NB4 (cell line): ENCODE data around the gene SERINC2.

ENCODE experiments used
- CTCF ChIP-seq: IDR thresholded peaks from one replicate; pipeline ENCODE4 v1.5.1; 2012; ENCODE audit warnings: low read depth, low read length
- MAX ChIP-seq: IDR thresholded peaks from 2 replicates; pipeline ENCODE4 v1.6.1; 2011; ENCODE audit warnings: low read depth, low read length
- MYC ChIP-seq: IDR thresholded peaks from 2 replicates; pipeline ENCODE4 v1.6.1; 2011; ENCODE audit warnings: low read depth, low read length
- POLR2A ChIP-seq: IDR thresholded peaks from 2 replicates; pipeline ENCODE4 v1.6.1; 2011; ENCODE audit warnings: mild to moderate bottlenecking; ENCODE audit not compliant: insufficient read length; ENCODE audit errors: extremely low read depth

- TF ChIP-seq MAX, result no peak
- no peak for TF ChIP-seq POLR2A
- no peak for TF ChIP-seq CTCF
- TF ChIP-seq MYC, result no peak
Observed at GRCh38 chr1:31373056-31373896, 39.7 kb upstream of the SERINC2 start, which contains the start of gene FABP3.
